Measurements from ENCODE around the gene CDK16. TPM values are rescaled to one million over a fixed set of nuclear protein-coding genes. Genes with fewer than 3 reads are reported as not detected.

Gene CDK16
- total RNA-seq, 1 donor = 91.6 TPM

DNA sequence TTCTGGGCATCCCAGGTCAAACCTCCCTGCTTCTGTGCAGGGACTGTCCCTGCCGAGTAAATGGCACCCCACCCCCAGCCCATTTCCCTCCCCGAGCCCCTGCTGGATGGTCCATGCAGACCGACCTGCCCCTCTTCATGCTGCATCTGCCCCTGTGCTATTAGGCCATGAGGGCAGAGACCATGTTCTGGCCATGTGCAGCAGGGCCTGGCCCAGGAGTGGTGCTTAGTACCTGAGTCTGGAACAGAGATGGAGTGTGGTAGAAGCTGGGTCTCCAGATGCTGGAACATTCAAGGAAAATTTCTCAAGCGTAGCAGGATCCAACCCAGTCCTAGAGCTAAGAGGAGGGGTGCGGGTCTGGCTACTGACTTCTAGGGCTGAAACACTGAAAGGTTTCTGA is 40.1 kb upstream of the CDK16 start:
- TF ChIP-seq, protein P1, sequence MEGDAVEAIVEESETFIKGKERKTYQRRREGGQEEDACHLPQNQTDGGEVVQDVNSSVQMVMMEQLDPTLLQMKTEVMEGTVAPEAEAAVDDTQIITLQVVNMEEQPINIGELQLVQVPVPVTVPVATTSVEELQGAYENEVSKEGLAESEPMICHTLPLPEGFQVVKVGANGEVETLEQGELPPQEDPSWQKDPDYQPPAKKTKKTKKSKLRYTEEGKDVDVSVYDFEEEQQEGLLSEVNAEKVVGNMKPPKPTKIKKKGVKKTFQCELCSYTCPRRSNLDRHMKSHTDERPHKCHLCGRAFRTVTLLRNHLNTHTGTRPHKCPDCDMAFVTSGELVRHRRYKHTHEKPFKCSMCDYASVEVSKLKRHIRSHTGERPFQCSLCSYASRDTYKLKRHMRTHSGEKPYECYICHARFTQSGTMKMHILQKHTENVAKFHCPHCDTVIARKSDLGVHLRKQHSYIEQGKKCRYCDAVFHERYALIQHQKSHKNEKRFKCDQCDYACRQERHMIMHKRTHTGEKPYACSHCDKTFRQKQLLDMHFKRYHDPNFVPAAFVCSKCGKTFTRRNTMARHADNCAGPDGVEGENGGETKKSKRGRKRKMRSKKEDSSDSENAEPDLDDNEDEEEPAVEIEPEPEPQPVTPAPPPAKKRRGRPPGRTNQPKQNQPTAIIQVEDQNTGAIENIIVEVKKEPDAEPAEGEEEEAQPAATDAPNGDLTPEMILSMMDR (IDR thresholded peaks at IDR 0.05; ENCODE audit: insufficient read depth, low read length) = no peak
- no peak overlapping the region for H3K4me3 ChIP-seq (ENCODE audit: low read depth, low read length)
- DNase-seq (ENCODE audit: low read depth) = no peak

DNA sequence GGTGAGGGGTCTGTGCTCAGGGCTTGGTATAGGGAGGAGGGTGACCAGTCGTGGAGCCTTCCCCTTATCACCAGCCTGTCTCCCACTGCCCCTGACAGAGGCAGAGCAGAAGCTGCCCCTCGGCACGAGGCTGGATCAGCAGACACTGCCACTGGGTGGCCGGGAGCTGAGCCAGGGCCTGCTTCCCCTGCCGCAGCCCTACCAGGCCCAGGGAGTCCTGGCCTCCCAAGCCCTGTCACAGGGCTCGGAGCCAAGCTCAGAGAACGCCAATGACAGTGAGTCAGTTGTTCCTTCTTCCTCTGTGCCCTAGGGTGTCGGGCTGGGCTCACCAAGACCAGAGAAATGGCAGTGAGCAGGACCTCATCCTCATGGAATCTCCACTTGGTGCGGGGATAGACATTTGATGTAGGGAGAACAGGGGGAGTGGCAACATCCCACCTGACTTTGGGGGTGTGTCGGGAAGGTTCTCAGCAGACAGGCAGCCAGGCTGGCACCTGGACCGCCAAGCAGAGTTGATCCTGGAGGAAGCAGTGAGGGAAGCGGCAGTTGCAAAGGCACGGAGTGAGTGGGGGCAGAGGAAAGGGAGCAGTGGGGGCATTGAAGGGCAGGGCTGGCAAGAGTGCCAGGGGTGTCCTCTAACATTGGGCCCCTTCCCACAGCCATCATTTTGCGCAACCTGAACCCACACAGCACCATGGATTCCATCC is 39.1 kb upstream of the CDK16 start:
- H3K4me3 ChIP-seq (ENCODE audit: low read depth, low read length) = no peak overlapping the region
- peak; percentile 23 for DNase-seq (ENCODE audit: low read depth)
- TF ChIP-seq, protein P1 (IDR thresholded peaks at IDR 0.05; ENCODE audit: insufficient read depth, low read length) = no peak

DNA sequence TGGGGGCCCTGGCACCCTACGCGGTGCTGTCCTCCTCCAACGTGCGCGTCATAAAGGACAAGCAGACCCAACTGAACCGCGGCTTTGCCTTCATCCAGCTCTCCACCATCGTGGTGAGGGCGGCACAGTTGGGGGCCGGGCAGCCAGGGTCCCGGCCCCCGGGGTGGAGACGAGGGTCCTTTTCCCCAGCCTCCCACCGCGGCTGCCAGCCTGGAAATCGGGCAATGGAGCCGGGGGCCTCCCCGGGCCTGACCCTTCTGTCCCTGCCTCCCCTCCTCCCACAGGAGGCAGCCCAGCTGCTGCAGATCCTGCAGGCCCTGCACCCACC is 38.6 kb upstream of the CDK16 start:
- TF ChIP-seq, protein P1 (IDR thresholded peaks at IDR 0.05; ENCODE audit: insufficient read depth, low read length) = no peak
- H3K4me3 ChIP-seq (ENCODE audit: low read depth, low read length) = no peak overlapping the region
- DNase-seq (ENCODE audit: low read depth) = no peak

DNA sequence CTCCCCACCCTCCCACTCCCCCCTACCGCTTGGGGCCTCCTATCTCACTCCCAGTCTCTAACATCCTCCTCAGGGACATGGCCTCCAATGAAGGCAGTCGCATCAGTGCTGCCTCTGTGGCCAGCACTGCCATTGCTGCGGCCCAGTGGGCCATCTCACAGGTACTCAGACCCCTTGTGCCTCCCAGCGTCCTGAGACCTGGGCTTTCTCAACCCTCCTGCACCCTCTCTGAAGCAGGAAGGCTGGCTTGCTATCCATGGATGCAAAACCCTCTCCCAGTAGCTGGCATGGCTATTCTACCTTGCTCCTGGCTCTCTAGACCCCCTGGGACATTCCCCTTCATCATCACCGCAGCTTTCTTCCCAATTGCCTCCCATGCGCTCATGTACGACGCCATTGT is 38.1 kb upstream of the CDK16 start:
- DNase-seq (ENCODE audit: low read depth) = no peak
- TF ChIP-seq, protein P1 (IDR thresholded peaks at IDR 0.05; ENCODE audit: insufficient read depth, low read length) = no peak
- no peak overlapping the region for H3K4me3 ChIP-seq (ENCODE audit: low read depth, low read length)

DNA sequence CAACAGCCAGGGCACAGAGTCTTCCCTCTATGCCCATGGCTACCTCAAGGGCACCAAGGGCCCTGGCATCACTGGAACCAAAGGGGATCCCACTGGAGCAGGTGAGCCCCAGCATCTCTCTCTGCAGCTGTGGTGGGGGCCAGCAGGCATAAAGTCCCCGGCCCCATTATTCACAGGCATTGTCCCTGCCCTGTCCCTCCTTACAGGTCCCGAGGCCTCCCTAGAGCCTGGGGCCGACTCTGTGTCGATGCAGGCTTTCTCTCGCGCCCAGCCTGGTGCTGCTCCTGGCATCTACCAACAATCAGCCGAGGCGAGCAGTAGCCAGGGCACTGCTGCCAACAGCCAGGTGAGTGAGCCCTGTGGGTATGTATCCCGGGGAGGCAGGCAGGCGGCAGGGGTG is 37.2 kb upstream of the CDK16 start:
- DNase-seq (ENCODE audit: low read depth) = no peak
- H3K4me3 ChIP-seq (ENCODE audit: low read depth, low read length) = no peak overlapping the region
- TF ChIP-seq, protein P1 (IDR thresholded peaks at IDR 0.05; ENCODE audit: insufficient read depth, low read length) = no peak

DNA sequence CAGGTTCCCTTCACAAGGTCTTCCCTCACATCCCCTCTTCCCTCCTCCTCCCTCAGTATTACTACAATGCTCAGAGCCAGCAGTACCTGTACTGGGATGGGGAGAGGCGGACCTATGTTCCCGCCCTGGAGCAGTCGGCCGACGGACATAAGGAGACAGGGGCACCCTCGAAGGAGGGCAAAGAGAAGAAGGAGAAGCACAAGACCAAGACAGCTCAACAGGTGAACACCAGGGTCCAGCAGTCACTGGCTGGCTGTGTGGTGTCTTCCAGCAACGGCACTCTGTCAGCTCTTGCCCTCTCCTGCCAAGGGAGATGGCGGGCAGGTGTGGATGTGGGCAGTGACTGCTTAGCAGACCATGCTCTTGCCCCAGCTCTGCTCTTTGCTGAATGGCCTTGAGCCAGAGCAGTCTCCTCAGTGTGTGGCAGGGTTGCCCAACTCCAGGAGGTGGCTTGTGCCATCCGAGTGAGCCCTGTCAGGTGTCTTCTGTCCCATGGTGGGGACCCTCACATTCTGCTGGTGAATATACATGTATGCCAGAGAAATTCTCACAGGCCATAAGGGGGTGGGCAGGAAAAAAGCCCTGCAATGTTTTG is 36.3 kb upstream of the CDK16 start:
- DNase-seq (ENCODE audit: low read depth) = no peak
- TF ChIP-seq, protein P1 (IDR thresholded peaks at IDR 0.05; ENCODE audit: insufficient read depth, low read length) = no peak

DNA sequence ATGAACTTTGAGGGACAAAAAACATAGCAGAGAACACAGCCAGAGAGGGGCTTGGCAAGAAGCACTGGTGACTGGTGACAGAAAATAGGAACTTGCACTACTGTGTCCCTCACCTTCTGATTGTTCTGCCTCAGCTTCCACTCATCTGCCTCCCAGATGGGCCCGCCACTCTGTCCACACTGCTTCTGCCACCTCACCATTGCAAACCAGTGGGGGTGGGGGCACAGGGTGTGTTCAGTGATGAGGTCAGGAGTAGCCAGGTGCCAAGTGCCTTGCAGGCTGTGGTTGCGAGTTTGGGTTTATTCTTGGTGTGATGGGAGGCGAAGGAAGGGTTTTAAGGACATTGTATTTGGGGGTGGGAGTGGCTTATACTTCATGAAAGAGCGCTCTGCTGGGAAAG is 34.0 kb upstream of the CDK16 start:
- no peak overlapping the region for H3K4me3 ChIP-seq (ENCODE audit: low read depth, low read length)
- TF ChIP-seq, protein P1 (IDR thresholded peaks at IDR 0.05; ENCODE audit: insufficient read depth, low read length) = no peak
- DNase-seq (ENCODE audit: low read depth) = no peak

More for the DNA sequence above, 36.3 kb upstream of the CDK16 start:
- no peak overlapping the region for H3K4me3 ChIP-seq (ENCODE audit: low read depth, low read length)

Data from fibroblast of the aortic adventitia (primary cell).